Gastrocnemius medialis (tissue), 4 donors: ENCODE results near the gene RPS10. TPM values are rescaled to one million over a fixed set of nuclear protein-coding genes. Genes with fewer than 3 reads are reported as not detected.

Experiments
- ATAC-seq, 2 donors: fragments of 150-250 bp; one replicate each; pipeline ENCODE4 v1.9.1; 2016
- DNase-seq, 2 donors: peaks; one replicate each; pipeline ENCODE4 v3.0.0-alpha.2; 2019
- H3K27ac ChIP-seq, 4 donors: fragments of 200-600 bp; sonication (generic); 1 replicate in 1 of 4; 2 replicates in 3 of 4; pipeline ENCODE4 v1.5.1; 2016 to 2018; ENCODE audit warnings: mild to moderate bottlenecking in 2 of 4, moderate library complexity in 1 of 4
- H3K27me3 ChIP-seq, 3 donors: fragments of 200-600 bp; sonication (generic) in 2 of 3; 1 replicate in 1 of 3; 2 replicates in 2 of 3; pipeline versions ENCODE4 v1.5.1 to v1.6.0; 2016 to 2019; ENCODE audit warnings: mild to moderate bottlenecking in 1 of 3, moderate library complexity in 1 of 3
- H3K36me3 ChIP-seq, 2 donors: fragments of 200-600 bp; sonication (generic) in 1 of 2; one replicate each; pipeline ENCODE4 v1.5.1; 2017 to 2018
- H3K4me1 ChIP-seq, 2 donors: fragments of 200-600 bp; sonication (generic) in 1 of 2; one replicate each; pipeline ENCODE4 v1.5.1; 2016 to 2017; ENCODE audit warnings: mild to moderate bottlenecking in 2 of 2
- H3K4me3 ChIP-seq, 4 donors: fragments of 200-600 bp; sonication (generic) in 3 of 4; 1 replicate in 1 of 4; 2 replicates in 3 of 4; pipeline ENCODE4 v1.5.1; 2016 to 2019; ENCODE audit warnings: mild to moderate bottlenecking in 2 of 4
- H3K9me3 ChIP-seq, 3 donors: fragments of 200-600 bp; sonication (generic) in 2 of 3; 1 replicate in 1 of 3; 2 replicates in 2 of 3; pipeline ENCODE4 v1.5.1; 2016 to 2019
- POLR2A ChIP-seq, 2 donors: fragments of 450-650 bp; IDR thresholded peaks; one replicate each; pipeline ENCODE4 v1.6.1; 2017; ENCODE audit warnings: antibody characterized with exemption in 2 of 2, mild to moderate bottlenecking in 2 of 2, moderate library complexity in 2 of 2
- in situ Hi-C, 4 donors: fragments of 200-750 bp; cut with MboI; loops; one replicate each; pipeline versions ENCODE4 v1.15.0 to v1.8.0; 2017; ENCODE audit warnings: low sequenced_read_pairs in 4 of 4
- intact Hi-C: fragments of 100-400 bp; cut with DNase I; formaldehyde crosslinking; loops from one replicate; pipeline ENCODE4 v1.15.1; 2023; ENCODE audit warnings: low total_unique reads
- total RNA-seq, 4 donors: library from RNA; depleted of rRNA; stranded (reverse); fragments of >200 nt; gene quantifications; one replicate each; pipeline versions ENCODE4 v1.1.0 to v1.2.3, GENCODE V29; 2016
- TF ChIP-seq, protein P1 (sequence below), 5 experiments: fragments of 450-650 bp in 3 of 5; fragments of 200-600 bp in 2 of 5; sonication (generic) in 2 of 5; IDR thresholded peaks in 4 of 5; conservative IDR thresholded peaks in 1 of 5; 1 replicate in 4 of 5; 2 replicates in 1 of 5; pipeline ENCODE4 v1.5.1; 2016 to 2019; ENCODE audit warnings: antibody characterized with exemption in 5 of 5, mild to moderate bottlenecking in 3 of 5, moderate library complexity in 3 of 5

RPS10 gene
- total RNA-seq, 4 donors from 2014 or later, result 1,471 to 2,243 (median 1,775) TPM

DNA sequence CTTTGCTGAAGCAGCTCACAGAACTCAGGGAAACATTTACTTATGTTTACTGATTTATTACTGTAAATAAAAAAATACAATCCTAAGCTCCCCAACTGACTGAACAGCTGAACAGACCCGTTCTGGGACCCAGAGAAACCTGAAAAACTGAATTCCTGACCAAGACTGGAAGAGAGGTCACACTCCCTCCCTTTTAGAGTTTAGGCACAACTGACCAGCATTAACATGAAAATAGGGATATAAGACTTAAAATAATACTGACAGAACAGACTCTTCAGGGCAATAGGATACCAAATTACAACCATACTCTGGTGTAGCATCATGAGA is 11.7 kb upstream of the RPS10 start:
- intact Hi-C loops (no loop called here), in situ Hi-C loops (no loop called here)
- Histone ChIP-seq H3K27ac (no peak overlapping the region), H3K4me3 (no peak overlapping the region), H3K4me1 (no peaks in the 10 kb centered on the region), H3K27me3 (no peaks in the 10 kb centered on the region), H3K36me3 (no peaks in the 10 kb centered on the region), H3K9me3 (no peaks in the 10 kb centered on the region)
- no peak for ATAC-seq
- no peak for DNase-seq
- TF ChIP-seq, protein P1, sequence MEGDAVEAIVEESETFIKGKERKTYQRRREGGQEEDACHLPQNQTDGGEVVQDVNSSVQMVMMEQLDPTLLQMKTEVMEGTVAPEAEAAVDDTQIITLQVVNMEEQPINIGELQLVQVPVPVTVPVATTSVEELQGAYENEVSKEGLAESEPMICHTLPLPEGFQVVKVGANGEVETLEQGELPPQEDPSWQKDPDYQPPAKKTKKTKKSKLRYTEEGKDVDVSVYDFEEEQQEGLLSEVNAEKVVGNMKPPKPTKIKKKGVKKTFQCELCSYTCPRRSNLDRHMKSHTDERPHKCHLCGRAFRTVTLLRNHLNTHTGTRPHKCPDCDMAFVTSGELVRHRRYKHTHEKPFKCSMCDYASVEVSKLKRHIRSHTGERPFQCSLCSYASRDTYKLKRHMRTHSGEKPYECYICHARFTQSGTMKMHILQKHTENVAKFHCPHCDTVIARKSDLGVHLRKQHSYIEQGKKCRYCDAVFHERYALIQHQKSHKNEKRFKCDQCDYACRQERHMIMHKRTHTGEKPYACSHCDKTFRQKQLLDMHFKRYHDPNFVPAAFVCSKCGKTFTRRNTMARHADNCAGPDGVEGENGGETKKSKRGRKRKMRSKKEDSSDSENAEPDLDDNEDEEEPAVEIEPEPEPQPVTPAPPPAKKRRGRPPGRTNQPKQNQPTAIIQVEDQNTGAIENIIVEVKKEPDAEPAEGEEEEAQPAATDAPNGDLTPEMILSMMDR (IDR thresholded peaks at IDR 0.05 in 4 of 5, conservative IDR thresholded peaks at IDR 0.05 in 1 of 5), result no peak
- TF ChIP-seq POLR2A (IDR thresholded peaks at IDR 0.05), result no peak

DNA sequence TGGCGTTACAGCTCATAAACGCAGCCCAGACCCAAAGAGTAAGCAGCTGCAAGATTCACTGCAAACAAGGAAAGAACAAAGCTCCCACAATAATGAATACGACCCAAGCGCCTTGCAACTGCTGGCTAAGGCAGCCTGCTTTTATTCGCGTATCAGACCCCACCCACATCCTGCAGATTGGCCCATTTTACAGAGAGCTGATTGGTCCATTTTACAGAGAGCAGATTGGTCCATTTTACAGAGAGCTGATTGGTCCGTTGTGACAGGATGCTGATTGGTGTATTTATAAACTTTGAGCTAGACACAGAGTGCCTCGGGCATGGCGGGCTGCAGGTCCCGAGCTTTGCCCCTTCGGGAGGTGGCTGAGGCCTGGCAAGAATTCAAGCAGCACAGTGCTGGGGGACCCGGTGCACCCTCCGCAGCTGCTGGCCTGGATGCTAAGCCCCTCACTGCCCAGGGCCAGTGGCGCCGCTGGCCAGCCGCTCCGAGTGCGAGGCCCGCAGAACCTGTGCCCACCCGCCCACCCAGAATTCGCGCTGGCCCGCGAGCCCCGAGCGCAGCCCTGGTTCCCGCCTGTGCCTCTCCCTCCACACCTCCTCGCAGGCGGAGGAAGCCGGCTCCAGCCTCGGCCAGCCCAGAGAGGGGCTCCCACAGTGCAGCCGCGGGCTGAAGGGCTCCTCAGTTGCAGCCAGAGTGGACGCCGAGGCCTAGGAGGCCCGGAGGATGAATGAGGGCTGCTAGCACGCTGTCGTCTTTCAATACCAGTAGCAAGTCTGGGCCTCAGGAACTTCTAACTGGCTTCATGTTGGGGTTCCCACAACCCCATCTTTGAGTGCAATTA is 11.2 kb upstream of the RPS10 start:
- Histone ChIP-seq H3K4me1 (no peaks in the 10 kb centered on the region), H3K27me3 (no peaks in the 10 kb centered on the region), H3K36me3 (no peaks in the 10 kb centered on the region), H3K4me3 (no peak overlapping the region), H3K27ac (no peak overlapping the region), H3K9me3 (no peaks in the 10 kb centered on the region)
- TF ChIP-seq, protein P1 (IDR thresholded peaks at IDR 0.05 in 4 of 5, conservative IDR thresholded peaks at IDR 0.05 in 1 of 5), result no peak
- TF ChIP-seq POLR2A (IDR thresholded peaks at IDR 0.05), result no peak
- no peak for DNase-seq
- no peak for ATAC-seq
- in situ Hi-C loops, result no loop called here
- intact Hi-C loops, result no loop called here

DNA sequence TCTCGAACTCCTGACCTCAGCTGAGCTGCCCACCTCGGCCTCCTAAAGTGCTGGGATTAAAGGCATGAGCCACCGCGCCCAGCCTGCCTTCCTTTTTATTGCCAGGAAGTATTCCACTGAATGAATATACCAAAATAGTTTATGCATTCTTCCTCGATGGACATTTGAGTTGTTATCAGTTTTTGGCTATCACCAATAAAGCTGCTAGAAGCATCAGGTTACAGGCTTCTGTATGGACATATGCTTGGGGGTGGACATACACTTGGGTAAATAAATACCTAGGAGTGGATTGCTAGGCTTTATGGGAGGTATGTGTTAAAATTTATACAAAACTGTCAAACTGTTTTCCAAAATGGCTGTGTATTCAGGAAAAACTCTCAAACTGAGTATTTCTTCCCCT is 10.0 kb upstream of the RPS10 start:
- H3K9me3 ChIP-seq, result no peaks in the 10 kb centered on the region
- H3K36me3 ChIP-seq, result no peaks in the 10 kb centered on the region
- TF ChIP-seq, protein P1 (IDR thresholded peaks at IDR 0.05 in 4 of 5, conservative IDR thresholded peaks at IDR 0.05 in 1 of 5), result no peak
- TF ChIP-seq POLR2A (IDR thresholded peaks at IDR 0.05), result no peak
- DNase-seq (no peak), ATAC-seq (no peak)
- H3K4me1 ChIP-seq, result no peaks in the 10 kb centered on the region
- H3K27me3 ChIP-seq, result no peaks in the 10 kb centered on the region
- intact Hi-C loops (no loop called here), in situ Hi-C loops (no loop called here)
- H3K4me3 ChIP-seq, result no peak overlapping the region
- no peak overlapping the region for H3K27ac ChIP-seq

DNA sequence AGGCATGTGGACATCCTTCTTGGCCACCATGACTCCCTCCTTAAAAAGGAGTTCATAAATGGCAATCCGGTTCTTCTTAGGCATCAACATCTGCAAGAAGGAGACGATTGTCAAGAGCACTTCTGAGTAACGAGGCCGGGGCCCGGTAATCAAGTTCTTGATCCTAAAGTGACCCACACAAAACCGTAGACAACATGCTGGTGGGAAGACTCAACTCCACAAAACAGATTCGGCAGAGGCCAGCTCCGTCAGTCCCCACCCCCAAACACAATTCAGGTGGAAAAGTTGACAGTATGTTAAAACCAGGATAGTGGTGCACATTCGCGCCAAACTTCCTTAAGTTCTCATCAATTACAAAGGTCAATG is 754 bp downstream of the RPS10 start:
- intact Hi-C loops, result no loop called here
- TF ChIP-seq, protein P1 (IDR thresholded peaks at IDR 0.05 in 4 of 5, conservative IDR thresholded peaks at IDR 0.05 in 1 of 5), result no peak
- TF ChIP-seq POLR2A (IDR thresholded peaks at IDR 0.05), result no peak
- peaks cover 11 to 14% of the 10 kb centered on the region in 2 donors for H3K4me1 ChIP-seq
- no peak for DNase-seq
- in situ Hi-C loops, result no loop called here
- no peaks in the 10 kb centered on the region for H3K27me3 ChIP-seq
- H3K4me3 ChIP-seq, result peak overlapping the region; percentile 80 to 96 (median 94)
- peak in 1 of 2 donors; percentile 4 for ATAC-seq
- no peaks in the 10 kb centered on the region for H3K9me3 ChIP-seq
- H3K36me3 ChIP-seq, result peaks cover 3 to 49% of the 10 kb centered on the region in 2 donors
- H3K27ac ChIP-seq, result peak overlapping the region; percentile 91 to 93 (median 92)
